AG20443 (cell line): ENCODE measurements around the gene ZMYND10.
A peak's percentile ranks its signal among the peaks of the same experiment; 100 is the strongest.
"Not testable (repeated sequence)": the region's sequence is repeated elsewhere in the genome, so short reads cannot be mapped to it uniquely, and the experiment has no call there.

Source experiments
- DNase-seq: peaks from one replicate; pipeline ENCODE4 v3.0.0; 2012; ENCODE audit warnings: low spot score, mixed read lengths

ZMYND10 gene

DNA sequence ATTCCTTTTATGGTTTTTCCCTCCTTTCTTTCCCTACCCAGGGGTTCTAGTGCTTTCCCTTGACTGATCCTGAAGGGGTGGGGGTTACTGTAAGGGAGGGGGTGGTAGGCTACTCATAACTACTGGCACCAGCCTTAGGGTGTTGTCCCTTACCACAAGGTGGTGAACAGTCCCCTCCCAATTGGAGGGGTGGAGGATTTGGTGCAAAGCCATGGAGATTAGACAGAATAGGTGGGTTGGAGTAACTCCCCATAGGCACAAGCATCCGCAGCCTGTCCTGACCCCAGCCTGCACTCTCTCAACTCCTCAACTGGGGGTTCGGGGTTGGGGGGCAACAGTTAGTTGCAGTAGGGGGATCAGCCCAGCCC, 20.4 kb downstream of the ZMYND10 start:
- DNase-seq, result no peak

- peak; percentile 78 for DNase-seq
Measured at GRCh38 chr3:50324351-50325112, 21.0 kb downstream of the ZMYND10 start.

GRCh38 chr3:50323614-50324199, 21.8 kb downstream of the ZMYND10 start:
- DNase-seq, result no peak

GRCh38 chr3:50323092-50323600, 22.4 kb downstream of the ZMYND10 start:
- DNase-seq, result no peak

DNA sequence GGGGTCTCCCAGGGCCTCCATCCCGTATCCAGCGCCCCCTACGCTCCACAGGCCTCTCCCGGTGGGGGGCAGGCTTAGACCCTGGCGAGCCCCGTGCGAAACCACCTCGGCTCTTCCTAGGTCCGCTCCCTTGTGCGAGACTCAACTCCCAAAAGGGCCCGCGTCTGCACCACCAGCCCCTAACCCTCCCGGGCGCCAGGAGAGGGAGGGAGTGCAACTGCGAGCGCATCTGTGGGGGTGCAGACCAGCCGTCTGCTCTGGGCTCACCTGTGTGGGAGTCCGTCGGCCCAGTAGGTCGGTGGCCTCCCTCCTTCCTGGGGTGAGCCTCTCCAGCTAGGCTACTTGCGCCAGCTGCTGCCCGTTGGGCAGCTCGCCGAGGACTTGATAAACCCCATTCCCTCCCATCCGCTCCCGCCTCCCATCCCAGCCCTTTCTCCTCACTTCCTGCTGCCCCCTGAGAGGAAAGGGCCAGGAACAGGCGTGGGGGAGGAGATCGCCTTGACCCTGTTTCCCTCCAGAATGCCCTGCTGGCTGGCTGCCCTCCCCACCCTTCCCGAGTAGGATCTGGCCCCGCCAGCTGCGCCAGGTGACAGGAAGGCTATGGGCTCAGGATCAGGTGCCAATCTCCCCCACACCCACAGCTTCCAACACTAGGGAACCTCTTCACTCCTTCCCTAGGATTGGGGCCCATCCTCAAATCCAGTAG, 23.0 kb downstream of the ZMYND10 start, which contains the start of gene HYAL2:
HYAL2 (minus strand) TSS at position 360 of the 706 bp plus-strand sequence. CDS start 2,256 bp downstream, outside the sequence.
- DNase-seq, result no peak

DNA sequence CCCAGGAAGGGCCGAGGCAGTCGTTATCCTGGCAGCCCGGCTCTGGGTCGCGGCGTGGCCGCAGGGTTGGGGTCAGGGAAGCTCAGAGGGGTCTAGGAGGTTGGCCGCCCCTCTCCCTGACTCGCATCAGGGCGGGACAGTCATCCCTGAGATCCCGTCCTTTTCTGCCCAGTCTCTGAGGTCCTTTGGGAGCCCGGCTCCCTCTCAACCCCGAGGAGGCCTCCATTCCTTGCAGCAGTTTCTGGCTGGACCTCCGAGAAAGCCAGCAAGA, 23.5 kb downstream of the ZMYND10 start:
- no peak for DNase-seq

GRCh38 chr3:50321336-50322114, 24.0 kb downstream of the ZMYND10 start:
- DNase-seq, result peak; percentile 94

DNA sequence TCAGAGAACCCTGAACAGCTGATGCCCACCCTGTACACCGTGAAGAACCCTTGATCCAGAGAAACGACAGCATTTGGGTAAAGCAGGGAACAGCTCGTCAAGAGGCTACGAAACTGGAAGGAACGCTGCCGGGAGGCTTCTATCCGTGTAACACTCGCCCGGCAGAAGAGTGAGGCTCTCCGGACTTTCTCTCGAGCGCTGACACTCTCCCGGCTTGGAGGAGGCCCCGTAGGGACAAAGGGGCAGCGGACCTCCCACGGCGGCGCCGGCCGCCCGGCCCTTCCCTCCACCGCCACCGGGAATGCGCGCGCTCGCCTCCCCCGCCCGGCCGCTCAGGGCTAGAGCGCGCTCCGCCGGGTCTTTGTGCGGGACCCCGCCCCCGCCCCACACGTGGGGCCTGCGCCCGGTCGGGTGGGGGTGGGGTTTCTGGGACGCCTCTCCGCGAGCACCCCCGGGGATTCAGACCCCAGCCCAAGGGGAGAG, 24.6 kb downstream of the ZMYND10 start:
- DNase-seq, result peak; percentile 89

DNA sequence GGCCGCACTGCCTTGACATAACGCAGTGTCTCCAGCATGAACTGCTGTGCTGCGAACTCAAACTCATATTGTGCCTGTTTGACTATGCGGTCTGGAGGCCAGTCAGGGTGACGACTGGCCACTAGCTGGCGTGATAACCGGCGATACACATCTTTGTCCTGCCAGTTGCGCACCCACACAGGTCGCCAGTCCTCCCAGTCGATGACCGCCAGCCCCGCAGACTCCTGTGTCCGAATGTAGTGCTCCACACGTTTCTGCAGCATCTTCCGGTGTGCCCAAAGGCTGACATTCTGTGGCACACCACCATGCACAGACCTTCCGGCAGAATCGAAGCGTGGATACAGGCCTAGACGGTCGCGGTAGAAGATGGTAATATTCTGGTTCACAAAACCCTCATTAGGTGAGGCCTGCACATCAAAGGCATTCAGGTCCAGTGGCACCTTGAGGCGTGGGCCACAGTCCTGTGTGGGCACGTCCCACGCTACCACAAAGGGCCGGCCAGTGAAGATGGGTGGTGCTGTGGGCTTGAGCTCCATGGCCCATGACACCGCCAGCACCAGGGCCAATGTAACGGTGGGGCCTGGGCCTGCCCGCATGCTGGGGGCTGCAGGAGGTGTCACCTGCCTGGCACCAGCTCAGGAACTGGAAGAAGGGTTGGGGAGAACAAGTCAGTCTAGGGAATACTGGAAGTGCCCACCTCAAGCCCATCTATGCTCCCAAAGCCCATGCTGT, 25.5 kb downstream of the ZMYND10 start:
- DNase-seq, result no peak

DNA sequence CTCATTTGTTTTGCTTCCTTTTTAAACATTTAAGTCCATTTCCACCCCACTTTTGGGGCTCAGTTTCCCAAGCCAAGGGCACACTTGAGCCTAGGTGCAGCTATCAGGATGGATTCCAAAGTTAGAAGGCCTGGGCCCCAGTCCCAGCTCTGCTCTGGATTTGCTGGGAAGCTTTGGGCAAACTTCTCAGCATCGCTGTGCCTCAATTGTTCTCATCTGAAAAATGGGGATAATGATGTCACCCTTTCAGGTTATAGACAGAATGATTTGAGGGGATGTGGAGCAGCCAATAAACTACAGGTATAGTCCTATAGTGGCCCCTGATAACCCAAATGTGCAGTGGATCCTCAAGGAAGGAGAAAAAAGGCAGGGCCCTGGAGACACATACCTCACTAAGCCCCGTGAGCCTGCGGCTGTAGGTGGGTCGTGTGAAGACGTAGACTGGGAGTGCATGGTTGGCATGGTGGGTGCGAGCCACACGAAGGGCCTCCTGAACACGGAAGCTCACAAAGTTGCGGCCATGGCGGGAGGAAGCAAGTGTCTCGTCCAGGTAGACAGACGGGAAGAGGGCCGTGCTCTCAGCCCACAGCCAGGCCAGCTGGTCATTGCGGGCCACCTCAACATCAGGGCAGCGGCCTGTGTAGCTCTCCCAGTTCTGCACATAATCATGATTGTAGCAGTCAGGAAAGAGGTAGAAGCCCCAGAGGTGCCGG, 26.2 kb downstream of the ZMYND10 start:
- DNase-seq, result no peak

- no peak for DNase-seq
Measured at GRCh38 chr3:50318615-50319014, 26.9 kb downstream of the ZMYND10 start.

DNA sequence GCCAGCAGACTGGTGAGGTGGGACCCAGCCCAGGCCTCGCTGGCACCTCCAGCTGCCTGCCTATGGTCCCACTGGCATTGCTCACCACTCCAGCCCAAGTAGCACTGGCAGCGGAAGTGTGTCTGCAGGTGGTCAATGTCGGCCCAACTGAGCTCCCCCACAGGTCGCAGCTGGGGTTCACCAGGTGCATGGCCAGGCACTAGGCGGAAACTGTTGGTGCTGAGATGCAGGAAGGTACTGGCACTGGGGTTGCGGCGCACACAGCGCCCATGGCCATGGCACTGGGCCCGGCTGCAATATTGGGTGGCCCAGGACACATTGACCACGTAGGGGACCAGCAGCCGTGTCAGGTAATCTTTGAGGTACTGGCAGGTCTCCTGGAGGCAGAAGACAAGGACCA, 27.4 kb downstream of the ZMYND10 start:
- DNase-seq, result no peak

- no peak for DNase-seq
Measured at GRCh38 chr3:50317300-50317699, 28.2 kb downstream of the ZMYND10 start.

DNA sequence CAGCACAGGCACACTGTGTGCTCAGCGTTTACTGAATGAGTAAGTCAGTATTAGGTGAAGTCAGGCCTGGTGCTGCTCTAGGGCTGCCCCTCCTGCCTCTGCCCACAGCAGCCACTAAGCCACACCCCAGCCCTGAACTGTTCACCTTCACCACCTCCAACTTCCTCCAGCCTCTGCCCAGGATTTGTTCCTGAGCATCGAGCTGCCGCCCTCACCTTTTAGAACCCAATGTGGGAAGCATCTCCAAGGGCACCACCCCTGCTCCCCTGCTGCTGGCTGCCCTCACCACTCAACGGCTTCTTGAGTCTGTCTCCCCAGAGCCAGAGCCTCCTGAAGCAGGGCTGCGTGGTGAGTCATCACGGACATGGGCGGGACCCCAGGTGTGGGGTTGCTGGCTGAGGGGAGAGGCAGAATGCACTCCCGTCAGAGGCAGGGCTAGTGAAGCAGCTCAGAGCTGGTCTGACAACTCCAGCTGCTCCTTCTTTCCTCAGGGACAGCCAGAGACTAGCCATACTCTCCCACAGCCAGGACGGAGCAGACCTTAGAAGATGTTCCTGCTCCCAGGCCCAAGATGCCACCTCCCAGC, 28.8 kb downstream of the ZMYND10 start:
- no peak for DNase-seq

- no peak for DNase-seq
Measured at GRCh38 chr3:50314816-50315215, 30.7 kb downstream of the ZMYND10 start.

GRCh38 chr3:50314342-50314741, 31.2 kb downstream of the ZMYND10 start:
- DNase-seq, result no peak

GRCh38 chr3:50312041-50312440, 33.5 kb downstream of the ZMYND10 start:
- not testable (repeated sequence) for DNase-seq

DNA sequence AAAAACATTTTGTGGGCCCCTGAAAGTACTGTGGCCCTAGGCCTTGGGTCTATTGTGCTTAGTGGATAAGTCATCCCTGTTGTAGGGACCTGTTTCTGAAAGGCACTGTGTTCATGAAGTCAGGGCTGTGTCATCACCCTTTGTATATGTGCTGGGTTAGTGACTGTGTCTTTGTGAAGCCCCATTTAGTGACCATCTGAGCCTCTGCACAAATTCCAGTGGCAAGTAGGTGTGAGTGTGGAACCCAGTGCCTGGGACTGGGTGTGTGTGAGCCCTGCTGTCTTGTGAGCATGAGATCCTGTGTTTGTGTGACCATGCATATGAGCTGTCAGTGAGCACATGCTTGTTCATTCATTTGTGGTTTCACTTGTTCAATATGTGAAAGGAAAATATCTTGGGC, 40.9 kb downstream of the ZMYND10 start:
- no peak for DNase-seq

DNA sequence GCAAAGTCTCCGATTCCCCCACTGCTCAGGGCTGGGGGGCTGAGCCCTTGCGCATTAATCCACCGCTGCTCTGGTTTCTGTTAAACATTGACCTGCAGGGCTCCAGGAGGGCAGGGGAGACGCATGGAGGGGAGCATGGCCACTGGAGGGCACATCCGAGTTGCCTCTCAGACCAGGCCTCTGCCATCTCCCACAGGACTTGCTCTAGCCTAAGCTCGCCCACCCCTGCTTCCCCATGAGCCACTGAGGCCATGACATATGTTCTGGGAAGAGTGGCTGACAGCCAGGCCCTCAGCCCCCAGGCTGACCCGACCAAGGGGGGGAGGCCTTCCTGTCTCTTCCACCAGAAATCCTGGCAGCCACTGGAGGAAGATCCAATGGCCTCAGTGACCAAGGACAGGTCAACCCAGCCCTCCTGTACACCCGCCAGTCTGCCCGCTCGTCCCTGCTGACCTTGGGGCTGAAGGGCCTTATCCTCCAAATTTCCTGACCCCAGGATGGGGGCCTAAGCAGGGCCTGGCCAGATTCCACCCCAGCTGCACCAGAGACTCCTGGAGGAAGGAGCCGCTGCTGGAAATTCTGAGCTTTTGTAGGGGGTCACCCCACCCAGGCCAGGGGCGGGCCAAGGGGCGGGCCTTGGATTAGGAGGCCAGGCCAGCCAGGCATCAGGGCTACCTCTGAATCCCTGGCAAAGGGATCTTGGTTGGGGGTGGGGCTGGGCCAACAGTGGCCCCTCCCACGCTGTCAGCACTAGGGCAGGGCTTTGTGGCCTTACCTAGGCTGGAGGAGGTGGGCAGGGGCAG, 42.3 kb downstream of the ZMYND10 start, which contains the start of gene HYAL1:
HYAL1 (minus strand) TSS at position 562 of the 803 bp plus-strand sequence. CDS start 618 bp downstream, outside the sequence.
- no peak for DNase-seq
